GM19023 (cell line): ENCODE results near the gene CERS2.

Experiments
- ATAC-seq: cut with Tn5 transposase; IDR thresholded peaks from one replicate; pipeline ENCODE4 v1.9.1; 2021; ENCODE audit warnings: mild to moderate bottlenecking, moderate library complexity; ENCODE audit not compliant: unreplicated experiment

The CERS2 gene

GRCh38 chr1:150917387-150917786, 57.2 kb downstream of the CERS2 start:
- ATAC-seq = no peak
